GM21786 (cell line): ENCODE results near the gene ATP6V1F.

Source experiments
- ATAC-seq: cut with Tn5 transposase; IDR thresholded peaks from one replicate; pipeline ENCODE4 v1.9.1; 2021; ENCODE audit not compliant: unreplicated experiment

ATP6V1F gene

GRCh38 chr7:128881458-128882125 is 18.9 kb downstream of the ATP6V1F start:
- ATAC-seq = no peak

DNA sequence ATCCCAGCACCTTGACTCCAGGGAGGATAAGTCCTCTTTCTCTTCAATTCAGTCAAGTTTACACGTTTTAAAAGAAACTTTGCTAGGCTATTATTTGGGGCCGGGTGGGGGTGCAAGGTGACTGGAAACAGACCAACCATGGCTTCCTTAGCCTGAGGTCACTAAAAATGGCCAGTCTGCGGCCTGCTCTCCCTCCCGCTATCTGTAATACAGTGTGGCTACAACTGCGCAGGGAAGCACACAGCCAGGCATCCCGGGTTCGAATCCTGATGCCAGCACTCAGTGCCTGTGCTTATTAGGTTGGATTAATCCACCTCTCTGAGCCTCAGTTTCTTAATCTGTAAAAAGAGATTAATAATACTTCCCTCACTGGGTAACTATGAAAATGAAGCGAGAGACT is 19.5 kb downstream of the ATP6V1F start:
- ATAC-seq = no peak

DNA sequence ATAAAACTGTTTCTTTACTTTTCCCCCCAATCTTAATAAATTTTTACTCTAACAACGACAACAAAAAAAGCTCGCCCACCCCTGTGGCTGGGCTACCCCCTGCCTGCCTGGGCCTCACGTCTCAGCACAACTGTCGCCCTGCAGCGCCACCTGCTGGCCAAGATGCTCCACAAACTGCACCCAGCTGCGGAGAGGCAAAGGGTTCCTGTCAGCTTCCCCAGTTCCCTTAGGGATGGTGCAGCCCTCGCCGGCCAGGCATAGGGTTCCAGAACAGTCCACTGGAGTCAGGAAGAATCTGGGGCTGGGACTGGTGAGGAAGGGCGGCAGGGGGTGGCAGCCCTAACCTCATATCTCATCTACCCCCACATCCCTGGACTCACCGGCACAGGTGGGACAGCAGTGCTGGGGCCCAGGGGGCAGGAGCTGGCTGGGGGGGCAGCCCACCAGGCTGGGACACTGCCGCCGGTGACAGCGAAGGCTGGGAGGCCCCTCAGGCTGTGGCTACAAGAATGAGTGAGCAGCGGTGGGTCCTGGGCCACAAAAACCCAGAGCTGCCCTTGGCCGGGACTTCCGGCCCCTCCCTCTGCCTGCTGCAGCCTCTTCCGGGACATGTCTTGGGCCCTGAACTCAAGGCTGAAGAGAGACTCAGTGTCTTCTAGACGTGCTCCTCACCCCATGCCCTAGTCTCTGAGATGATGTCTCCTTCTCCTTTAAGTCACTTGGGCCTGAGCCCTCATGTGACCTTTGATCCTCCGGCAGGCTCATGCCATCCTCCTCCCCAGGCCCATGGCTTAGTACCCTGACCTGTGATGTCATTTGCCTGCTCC is 21.2 kb downstream of the ATP6V1F start:
- ATAC-seq = peak; percentile 78

DNA sequence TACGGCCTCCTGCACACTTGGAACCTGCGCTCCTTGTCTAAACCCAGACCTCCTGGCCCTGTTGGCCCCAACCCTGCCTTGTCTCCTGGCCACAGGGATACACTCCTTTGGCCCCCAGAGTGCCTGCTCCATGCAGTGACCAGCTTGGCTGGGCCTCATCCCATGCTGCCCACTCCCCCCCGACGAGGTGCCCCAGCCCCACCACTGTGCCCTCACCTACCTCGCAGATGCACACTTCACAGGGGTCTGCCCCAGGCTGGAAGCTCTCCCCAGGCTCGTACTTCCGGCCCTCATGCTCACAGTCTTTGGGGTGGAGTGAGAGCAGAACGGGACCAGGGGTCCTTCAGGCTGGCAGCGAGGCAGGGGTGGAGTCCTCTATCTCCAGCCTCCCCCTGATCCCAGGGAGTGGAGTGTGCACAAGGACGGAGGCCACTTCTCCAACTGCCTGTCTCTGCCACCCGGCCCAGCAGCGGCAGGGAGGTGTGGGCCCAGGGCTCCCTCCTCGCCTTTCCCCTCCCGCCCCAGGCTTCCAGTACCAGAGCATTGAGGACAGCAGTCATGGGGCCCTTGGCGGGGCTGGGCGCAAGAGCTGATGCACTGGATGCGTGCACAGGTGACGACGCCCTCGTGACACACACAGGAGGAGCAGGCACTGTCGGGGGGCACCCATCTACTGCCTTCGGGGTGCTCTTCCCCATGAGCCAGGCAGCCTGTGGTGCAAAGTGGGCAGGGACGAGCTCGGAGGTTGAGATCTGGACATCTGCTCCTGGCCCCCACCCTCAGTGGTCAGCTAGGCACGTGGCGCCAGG is 22.1 kb downstream of the ATP6V1F start:
- ATAC-seq = no peak

DNA sequence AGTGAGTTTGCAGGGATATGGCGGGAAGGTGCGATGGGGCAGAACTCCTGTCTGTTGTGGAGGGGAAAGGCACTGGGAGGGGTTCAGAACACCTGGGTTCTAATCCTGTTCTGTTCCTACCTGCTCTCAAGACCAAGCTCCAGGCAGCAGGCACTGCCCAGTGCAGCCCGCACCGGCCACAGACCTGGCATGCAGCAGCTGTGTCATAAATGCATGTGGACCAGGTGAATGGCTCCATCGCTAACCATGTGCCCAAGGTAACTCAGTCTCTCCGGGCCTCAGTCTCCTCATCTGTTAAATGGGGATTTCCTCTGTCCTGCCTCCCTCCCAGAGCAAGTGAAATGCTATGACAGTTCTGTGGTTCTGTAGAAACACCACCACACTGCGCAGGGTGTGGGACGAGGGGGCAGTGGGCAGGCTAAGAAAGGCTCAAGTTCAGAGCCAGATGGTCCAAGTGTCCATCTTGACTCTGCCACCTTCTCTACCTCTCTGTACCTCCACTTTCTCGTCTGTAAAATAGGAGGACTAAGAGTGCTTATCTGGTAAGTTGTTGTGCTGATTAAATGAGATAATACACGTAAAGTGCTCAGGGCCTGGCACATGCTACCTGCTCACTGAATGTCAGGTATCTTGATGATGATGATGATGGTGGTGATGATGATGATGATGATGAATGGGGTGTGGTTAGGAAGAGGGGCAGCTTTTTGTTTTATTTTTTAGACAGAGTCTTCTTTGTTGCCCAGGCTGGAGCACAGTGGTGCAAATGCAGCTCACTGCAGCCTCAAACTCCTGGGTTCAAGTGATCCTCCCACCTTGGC is 22.9 kb downstream of the ATP6V1F start:
- no peak for ATAC-seq

DNA sequence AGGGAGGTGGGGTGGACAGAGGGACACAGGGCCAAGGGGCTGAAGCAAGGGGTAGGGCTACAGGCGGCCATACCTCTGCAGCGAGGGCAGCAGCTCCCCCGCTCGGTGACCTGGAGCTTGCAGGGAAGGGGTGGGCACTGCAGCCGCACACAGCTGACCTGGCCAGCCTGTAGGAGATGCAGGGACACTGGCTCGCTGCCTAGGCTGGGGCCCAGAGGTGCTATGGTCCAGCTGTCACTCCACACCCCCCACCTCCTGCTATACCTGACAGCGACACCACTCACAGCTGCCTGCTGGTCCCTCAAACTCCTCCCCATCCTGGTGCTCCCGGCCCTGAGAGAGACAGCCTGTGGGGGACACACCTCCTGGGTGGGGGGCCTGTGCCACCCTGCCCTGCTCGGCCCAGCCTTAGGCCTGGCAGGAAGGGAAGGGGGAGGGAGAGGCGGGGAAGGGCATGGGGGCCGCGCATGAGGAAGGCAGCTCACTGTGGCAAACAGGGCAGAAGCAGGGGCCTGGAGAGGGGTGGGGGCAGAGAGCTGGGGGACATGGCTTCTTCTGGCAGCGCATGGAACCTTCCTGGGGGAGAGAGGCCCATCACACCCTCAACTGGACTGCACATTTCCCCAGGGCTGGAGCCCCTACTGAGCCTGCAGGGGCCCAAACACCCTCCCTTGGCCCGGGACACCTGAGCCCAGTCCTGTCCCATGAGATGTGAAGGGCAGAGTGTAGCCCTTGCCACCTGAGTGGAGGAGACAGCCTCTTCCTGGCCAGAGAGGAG is 23.9 kb downstream of the ATP6V1F start:
- no peak for ATAC-seq

DNA sequence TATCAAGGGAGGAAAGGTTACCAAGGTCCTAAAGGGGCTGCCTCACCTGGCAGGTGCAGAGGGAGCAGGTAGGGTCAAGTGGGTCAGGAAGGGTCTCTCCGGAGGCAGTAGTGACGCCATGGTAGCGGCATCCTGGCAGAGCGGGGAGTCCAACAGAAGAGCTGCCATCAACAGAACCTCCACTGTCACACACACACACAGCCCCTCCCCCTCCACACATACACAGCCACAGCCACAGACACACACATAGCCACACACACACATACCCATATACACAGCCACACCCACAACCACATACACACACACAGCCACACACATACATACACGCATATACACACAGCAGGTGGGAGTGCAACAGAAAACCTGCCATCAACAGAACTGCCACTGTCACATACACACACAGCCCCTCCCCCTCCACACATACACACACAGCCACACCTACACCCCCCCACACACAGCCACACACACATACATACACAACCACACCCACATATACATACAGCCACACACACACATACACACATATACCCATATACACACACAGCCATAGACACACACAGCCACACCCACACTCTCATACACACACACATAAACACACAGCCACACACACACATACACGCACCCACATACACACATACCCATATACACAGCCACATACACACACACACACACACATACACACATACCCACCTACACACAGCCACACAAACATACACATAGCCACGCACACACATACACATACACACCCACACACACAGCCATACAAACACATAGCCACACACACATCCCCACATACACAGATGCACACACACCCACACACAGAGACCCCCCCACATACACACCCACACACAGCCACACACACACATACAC is 24.7 kb downstream of the ATP6V1F start:
- no peak for ATAC-seq

DNA sequence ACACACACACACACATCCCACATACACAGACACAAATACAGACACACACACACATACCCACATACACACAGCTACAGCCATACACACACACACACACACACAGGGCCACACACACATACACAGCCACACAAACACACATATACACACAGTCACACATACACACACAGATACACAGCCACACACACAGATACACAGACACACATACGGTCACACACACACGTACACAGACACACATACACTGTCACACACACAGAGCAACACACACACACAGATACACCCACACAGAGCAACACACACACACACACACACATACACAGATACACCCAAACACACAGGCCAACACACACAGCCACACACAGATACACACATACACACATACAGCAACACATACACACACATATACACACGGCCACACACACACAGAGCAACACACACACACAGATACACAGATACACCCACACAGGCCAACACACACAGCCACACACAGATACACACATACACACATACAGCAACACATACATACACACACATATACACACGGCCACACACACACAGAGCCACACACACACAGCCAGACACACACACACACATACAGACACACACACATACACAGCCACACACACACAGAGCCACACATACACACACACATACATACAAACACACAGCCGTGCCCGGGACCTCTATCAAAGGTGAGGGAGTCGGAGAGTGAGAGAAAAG is 25.5 kb downstream of the ATP6V1F start:
- no peak for ATAC-seq

DNA sequence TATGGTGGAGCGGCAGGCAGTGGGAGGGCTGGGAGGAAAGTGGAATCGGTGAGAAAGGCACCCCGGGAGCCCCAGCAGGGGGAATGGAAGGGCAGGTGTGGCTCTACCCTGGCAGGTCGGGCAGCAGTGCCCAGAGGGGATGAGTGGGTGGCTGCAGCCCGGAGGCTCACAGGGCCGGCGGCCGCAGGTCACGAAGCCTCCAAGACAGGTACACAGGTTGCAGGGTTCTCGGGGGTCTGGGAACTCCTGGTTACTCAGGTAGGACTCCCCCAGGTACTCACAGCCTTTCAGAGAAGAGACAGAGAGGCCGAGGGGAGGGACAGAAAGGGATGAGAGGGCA is 26.1 kb downstream of the ATP6V1F start:
- no peak for ATAC-seq

DNA sequence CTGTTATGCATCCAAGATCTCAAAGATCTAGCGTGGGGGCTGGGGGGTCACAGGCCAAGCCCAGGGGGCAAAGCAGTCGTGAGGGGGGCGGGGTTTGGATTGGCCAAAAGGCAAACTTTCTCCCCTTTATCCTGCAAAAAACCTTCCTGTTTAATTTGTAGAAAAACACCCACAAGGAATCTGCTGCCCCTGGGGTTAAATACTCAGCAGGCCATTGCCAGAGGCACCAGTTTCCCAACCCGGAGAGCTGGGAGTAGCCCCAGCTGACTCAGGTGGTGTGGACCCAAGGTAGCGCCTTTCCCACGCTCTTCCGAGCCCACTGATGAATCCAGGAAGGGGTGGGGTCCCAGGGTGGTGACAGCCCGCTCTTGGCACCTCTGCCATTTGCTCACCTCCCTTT is 26.5 kb downstream of the ATP6V1F start:
- no peak for ATAC-seq

GRCh38 chr7:128890306-128891109 is 27.9 kb downstream of the ATP6V1F start:
- no peak for ATAC-seq

DNA sequence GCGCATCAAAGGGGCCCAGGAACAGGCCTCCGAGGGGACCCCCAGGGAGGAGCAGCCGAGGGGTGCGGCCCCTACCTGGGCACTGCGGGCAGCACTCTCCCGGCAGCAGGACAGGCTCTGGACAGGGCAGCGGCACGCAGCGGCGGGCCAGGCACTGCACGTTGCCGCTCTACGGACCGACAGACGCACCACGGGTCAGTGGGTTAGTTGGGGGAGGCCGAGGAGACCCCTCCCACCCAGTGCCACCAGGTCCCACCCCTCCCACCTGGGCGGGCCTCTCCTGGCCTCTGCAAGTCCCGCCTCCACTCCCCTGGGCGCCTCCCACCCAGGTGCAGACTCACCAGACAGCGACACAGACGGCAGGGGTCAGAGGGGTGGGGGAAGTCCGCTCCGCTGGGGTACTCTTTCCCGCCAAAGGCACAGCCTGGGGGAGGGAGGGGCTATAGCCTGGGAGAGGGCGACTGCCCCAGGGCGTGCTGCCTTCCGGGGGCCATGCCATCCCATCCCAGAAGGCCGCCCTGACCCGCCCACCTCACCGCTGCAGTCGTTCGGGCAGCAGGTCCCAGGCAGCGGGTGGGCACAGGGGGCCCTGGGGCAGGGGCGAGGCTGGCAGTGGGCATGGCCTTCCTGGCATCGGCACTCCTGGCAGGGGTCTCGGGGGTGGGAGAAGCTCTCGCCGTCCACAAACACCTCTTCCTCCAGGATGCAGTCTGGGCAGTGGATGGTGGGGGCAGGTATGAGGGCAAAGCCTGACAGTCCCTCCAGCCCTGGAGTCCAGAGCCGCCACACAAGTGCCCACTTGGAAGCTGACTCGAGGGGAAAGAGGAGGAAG is 28.7 kb downstream of the ATP6V1F start:
- ATAC-seq = no peak

GRCh38 chr7:128891942-128892269 is 29.2 kb downstream of the ATP6V1F start:
- ATAC-seq = no peak

- no peak for ATAC-seq
Observed at GRCh38 chr7:128892521-128893250, 30.0 kb downstream of the ATP6V1F start.

- no peak for ATAC-seq
Observed at GRCh38 chr7:128893251-128894100, 30.8 kb downstream of the ATP6V1F start.

DNA sequence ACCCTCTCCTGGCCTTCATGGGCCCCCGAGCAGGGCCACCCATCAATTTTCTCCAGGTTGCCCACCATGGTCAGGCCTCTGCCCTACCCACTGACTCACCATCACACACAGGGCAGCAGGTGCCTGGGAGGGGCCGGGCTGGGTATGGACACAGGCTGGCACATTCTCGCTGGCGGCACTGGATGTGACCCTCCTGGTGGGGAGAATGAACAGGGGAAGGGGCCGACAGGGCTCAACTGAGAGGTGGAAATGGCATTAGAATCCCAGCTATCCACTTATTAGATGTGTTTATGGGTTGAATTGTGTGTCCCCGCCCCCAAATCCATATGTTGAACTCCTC is 31.4 kb downstream of the ATP6V1F start:
- no peak for ATAC-seq
